HG02884 (cell line): Measurements from ENCODE around the gene SLC9A9.
"Not testable (repeated sequence)": the region's sequence is repeated elsewhere in the genome, so short reads cannot be mapped to it uniquely, and the experiment has no call there.

Source experiments
- ATAC-seq: cut with Tn5 transposase; IDR thresholded peaks from one replicate; pipeline ENCODE4 v1.9.1; 2021; ENCODE audit warnings: mild to moderate bottlenecking, moderate library complexity; ENCODE audit not compliant: unreplicated experiment

Gene SLC9A9

DNA sequence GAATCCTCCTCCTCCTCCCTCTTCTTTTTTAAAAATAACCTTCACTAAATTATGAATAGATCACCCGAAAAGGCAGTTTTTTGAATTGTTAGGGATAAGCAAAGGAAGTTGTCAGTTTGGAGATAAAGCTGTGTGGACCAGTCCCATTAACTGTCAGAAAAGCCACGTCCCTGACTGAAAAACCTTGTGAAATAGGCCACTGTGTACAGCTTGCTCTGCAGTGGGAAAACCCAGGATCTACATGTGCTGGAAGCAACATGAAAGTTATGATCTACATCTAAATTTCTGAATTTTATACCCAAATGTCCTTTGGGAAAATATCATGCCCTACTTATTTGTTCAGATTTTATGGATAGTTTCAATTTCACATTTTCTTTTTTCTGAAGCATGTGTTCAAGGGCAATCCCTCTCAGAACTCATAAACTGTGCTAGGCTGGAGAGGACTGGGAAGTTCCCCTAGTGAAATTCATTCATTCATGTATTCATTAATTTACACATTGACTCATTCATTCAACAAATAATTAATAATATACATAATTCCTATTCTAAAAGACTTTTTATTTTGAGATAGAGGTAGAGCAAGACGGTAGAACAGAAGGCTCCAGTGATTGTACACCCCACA lies 149.5 kb downstream of the SLC9A9 start:
- no peak for ATAC-seq

DNA sequence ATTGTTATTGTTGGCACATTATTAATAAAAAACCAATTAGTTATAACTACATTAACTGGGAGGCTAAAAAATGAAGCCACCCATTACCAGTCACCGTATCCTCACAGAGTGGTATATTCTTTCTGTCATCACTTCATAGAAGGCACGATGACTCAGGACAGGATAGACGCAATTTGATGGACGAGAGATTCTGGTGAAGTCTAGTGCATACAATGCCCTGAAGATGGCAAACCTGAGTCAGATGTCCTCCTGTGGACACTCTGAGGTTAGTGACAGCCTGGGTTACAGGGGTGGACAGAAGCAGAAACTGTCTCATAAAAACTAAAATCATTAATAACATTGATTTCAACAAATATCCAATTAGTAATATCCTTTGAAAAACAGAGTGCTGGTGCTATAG lies 150.3 kb downstream of the SLC9A9 start:
- no peak for ATAC-seq

DNA sequence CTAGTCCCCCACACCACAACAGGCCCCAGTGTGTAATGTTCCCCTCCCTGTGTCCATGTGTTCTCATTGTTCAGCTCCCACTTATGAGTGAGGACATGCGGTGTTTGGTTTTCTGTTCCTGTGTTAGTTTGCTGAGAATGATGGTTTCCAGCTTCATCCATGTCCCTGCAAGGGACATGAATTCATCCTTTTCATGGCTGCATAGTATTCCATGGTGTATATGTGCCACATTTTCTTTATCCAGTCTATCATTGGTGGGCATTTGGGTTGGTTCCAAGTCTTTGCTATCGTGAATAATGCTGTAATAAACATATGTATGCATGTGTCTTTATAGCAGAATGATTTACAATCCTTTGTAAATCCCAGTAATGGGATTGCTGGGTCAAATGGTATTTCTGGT lies 152.9 kb downstream of the SLC9A9 start:
- ATAC-seq = not testable (repeated sequence)

DNA sequence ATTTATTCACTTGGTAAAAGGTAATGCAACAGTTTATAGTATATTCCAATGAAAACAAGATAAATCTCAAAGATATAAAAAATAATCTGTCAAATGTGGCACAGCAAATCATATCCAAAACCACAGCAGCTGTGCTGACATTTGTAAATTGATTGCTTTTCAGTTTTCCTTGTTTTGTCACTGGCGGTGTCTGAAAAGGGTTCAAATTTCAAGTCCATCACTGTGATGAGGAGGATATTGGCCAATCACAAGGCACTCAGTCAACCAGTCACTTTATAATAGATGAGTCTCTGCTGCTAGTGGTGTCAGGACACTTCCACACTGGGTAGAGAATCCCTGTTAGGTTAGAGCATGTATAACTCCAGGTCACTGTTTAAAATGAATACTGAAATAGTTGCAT lies 154.8 kb downstream of the SLC9A9 start:
- ATAC-seq = no peak

DNA sequence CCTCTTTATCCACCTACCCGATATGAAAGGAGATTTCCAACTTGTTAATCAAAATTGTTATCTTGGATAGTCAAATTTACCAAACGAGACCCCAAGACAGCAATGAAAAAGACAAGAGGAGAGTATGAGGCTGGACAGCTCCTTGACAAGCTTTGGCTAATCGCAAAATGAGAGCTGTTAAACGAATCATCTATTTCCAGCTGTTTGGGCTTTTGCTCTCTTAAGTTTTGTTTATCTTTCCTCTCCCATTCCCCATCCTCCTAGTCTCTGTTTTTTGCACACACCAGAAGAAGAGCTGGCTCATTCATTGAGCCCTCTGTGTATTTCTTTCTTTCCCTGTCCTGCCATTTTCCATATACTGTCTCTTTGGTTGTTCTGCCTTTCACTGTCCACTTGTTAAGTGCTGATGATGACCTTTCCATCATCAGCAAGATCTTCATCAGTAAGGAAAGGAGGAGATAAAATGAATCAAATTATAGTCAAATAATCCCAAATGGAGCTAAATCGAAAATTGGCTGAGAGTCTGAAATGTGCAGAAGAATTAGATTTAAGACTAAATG lies 161.6 kb downstream of the SLC9A9 start:
- ATAC-seq = no peak

DNA sequence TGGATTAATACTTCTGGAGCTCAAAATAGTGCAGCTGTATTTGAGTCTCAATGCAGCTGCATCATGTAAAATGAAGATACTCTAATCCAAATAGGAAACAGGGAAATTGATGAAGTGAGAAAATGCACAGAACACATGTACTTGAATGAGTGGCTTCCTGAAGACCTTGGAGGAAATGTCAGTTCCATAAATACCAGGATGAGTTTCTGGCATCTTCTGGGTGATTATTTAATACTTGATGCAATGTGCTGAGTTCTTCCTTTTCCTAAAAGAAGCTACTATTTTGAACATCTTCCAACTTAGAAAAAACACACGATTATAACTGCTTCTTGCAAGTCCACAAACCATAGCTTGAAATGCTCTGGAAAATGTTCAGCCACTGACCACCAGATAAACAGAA lies 162.8 kb downstream of the SLC9A9 start:
- no peak for ATAC-seq

DNA sequence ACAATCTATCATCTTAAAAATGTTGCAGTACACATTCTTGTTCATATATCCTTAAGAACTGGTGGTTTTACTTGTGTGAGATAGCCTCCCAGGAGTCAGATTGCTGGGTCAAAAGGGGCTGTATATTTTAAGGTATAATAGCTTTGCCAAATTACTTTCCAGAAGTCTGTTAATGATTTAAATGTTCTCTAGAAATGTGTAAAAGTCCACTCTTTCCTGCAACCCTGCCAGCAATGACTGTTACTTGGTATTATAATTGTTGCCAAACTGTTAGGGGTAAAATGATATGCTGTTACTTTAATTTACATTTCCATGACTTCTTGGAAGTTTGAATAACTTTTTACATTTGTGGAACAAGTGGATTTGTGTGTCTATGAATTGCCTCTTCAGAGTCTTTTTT lies 170.8 kb downstream of the SLC9A9 start:
- no peak for ATAC-seq

DNA sequence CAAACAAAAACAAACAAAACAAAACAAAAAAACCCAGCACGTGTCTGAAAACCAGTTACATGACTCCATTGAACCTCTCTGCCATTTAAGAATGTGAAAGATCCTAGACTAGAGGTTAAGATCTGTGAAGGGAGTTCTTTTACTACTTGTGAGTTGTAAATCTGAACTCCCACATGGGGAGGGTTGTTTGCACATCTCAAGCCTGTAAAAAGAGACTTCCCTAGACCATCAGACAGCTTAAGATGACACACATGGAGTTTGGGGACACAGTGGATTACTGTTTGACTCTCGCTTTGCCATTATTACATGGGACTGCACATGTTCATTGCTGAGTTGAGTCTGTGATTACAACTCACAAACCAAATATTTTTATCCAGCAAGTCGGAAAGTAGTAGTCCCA lies 171.5 kb downstream of the SLC9A9 start:
- ATAC-seq = no peak

DNA sequence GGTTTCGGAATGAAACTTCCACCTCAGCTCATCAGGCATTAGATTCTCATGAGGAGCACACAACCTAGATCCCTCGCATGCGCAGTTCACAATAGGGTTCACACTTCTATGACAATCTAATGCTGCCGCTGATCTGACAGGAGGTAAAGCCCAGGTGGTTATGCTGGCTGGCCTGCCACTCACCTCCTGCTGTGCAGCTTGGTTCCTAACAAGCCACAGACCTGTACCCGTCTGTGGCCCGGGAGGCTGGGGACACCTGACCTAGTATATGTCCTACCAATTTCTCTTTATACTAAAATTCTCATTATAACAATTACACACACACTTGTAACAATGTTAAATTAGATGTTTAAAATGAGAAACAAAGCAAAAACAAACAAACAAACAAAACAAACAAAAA lies 172.2 kb downstream of the SLC9A9 start:
- no peak for ATAC-seq

DNA sequence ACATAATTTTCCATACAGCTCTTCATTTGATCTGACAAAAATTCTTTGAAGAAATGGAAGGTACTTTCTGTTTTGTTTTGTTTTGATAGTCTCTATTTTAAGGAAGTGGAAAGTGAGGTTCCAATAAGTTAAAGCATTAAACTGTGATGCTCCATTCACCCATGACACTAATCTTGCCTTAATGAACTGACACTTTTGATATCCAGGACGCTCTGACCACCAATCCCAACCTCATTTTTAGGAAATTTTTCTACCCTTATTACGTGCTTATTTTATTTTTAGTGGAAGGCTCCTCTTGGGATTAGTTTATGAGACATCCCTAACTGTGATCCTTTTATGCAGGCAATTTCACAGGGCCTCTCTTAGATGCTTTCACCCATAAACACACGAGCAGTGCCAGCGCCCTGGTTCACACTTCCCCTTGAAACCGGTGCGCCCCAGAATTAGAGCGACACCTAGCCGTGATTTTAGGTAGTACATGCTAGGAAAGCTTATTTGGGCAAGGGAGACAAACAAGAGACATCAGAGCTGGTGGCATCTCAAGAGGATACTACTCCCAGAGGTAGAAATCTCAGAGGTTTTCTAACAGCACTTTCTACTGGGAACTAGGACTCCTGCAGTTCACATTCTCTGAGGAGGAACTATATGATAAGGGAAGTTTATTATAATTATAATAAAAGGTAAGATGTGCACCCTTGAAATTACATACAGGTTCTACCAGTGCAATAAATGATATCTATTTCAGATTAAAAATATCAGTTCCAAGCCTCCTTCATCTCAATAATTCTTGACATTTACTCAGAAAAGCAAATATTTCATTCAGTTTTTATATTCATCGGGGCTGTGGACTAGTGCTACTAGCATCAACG lies 173.9 kb downstream of the SLC9A9 start:
- peak; percentile 49 for ATAC-seq

DNA sequence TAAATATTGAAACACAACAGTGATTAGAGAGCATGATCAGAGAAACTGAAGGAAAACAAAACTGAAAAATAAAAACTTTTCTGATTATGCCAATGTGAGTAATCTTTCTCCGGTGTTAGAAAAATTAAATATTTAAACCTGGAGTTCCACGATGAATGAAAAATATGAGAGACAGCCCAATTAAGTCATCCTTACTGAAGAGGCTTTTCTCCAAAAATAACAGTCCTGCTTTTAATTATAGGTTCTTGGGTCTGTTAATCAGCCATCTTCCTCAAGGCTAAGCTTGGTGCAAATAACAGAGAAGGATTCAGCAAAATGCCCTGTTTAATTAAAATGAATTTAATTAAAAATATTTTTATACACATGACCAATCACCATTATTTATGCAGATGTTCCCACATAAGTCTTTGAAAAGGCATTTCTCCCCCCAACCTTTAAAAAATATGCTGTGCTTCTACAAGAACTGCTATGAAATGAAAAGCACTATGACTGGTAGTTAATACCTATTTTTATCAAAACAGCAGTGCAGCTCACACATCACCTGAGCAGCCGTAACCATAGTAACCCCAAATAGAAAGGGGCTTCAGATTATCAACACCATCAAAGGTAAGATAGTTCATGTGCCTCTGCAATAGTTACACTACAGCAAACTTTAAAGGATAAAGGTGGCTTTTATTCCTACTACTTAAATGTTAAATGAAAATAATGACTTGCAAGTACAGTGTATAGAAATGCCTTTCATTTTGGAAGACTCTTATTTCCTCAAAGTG lies 175.7 kb downstream of the SLC9A9 start:
- no peak for ATAC-seq

DNA sequence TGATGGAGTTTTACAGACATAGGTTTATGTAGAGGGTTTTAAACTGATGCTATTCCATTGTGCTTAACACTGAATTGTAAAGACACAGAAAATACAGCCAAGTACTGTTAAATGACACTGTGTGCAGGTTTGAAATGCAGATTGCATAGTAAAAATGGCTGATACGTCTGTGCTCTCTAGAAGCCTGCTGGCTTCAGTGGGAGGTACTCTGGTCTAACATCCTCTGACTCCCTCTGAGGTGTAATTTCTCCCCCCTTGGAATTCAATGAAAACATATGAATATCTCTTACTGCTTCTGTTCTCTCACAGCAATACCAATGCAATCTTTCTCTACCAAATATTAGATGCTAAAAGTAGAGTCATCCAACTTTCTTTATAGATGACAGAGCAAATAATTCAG lies 176.6 kb downstream of the SLC9A9 start:
- ATAC-seq = no peak

DNA sequence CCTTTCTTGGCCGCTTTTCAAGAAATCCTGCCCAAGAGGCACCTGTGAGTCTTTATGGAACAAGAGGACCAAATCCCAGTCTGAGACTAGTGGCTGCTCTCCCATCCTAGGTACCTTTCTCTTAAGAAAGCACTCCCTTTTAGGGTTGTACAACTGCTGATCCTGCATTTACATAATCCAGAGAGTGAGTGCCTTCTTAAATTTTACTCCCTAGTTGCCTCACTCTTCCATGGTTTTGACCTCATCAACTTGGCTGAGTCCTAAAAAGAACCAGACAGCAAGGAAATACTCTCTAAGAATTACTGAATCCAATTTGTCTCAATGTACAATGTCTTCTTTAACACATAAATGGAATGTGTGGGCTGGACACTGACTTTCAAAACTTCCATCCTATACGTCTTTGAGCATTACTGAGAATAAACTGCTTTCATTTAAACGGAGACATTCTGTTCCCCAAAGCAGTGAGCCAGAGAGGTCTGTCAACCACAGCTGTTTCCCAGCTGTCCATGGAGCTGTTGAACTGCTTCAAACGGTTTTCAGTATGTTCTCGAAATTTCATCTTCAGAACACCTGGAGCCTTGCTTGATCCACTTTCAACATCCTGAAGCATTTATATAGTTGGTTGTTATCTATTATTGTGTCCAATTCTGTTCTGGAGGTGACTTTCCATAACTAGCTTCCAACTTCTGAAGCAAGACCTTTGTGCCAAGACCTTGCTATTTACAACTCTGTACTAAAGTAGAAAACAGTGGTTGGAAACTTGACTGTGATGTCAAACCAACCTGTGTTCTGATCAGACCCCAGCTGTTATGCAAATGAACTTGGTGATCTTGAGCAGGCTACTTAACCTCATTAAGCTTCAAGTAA lies 179.1 kb downstream of the SLC9A9 start:
- ATAC-seq = peak; percentile 84

DNA sequence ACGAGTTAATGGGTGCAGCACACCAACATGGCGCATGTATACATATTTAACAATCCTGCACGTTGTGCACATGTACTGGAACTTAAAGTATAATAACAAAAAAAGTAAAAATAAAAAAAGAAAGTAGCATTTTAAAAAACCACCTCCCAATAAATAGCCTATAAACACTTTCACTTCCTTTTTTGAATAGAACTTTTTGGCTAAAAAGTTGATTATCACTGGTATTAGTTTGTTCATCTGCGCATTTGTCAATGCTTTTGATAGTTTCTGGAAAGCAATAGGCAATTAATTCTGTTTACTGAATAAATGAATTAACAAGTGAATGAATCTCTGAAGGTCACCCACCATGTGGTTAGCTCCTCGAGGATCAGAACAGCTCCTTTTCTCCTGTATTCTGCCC lies 179.9 kb downstream of the SLC9A9 start:
- ATAC-seq = no peak

DNA sequence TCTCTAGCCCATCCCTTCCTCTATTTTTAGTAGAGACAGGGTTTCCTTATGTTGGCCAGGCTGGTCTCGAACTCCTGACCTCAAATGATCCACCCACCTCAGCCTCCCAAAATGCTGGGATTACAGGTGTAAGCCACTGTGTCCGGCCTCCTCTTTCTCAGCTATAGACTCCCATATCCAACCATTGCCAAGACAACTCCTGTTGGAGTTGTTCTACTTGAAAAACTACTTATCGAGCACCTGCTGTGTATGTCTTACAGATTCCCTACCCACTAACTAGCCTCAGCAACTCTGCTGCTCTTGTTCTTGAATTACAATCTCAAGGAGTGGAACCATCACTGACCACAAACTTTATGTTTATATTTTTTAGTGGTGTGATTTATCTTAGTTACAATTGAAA lies 186.6 kb downstream of the SLC9A9 start:
- ATAC-seq = no peak

DNA sequence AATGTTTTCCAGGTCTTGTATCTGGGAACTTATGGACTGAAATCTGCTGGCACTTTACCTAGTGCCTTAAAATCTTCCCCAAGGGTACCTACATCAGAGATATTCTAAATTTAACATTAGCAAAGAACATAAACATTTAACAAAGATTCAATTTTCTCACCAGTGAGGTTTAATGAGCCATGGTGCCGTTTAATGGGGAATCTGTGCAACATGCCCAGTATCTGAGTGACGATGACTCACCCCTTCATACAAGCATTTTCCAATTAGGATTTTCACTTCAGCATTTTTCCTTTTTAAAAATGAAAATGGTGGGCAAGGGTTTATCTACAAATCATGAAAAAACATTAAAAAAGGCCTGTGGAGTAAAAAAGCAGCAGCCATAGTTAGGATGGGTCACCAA lies 189.4 kb downstream of the SLC9A9 start:
- ATAC-seq = no peak

DNA sequence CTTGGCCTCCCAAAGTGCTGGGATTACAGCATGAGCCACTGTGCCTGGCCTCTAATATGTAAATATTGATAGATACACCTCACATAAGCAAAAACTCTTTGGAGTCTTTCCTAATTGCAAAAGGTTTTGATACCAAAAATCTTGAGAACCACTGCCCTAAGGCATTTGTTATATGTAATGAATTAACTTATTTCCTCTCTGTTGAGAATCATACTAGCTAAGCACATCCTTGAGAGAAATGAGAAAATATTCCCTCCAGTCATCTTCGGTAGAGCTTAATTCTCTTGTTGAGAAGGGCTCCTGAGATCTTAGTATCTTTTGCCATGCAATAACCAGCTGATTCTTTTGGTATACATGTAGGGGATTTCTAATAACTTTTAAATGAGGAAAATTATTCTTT lies 190.2 kb downstream of the SLC9A9 start:
- no peak for ATAC-seq

DNA sequence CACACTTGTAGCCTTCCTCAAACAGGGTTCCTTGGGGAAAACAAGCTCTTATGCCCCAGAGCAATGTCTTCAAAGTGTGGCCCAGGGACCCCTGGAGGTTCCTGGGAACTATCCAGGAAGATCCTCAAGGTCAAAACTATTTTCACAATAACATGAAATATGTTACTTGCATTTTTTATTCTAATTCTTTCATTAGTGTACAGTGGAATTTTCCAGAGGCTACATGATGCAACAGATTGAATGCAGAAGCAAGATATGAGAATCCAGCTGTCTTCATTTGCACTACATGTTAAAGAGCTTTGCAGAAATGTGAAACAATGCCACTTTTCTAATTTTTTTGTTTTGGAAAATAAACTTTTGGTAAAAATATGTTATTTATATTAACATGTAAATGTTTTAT lies 190.9 kb downstream of the SLC9A9 start:
- ATAC-seq = no peak

DNA sequence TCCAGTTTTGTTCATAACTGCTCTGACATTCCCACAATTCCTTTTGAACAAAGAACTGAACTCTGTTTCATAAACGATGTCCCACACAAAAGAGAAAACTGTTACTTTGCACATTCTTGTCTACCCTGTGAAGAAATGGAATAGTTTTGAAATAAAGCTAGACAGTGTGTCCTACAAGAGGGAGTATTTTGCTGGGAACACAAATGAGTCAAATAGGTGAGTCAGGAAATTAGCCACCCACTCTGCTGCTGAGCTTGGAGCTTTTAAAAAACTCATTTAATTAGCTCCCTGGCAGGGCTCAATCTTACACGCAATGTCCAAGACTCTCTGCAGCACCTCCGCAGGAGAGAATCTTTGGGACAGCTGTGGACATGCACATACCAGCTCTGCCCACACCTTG lies 193.4 kb downstream of the SLC9A9 start:
- no peak for ATAC-seq

DNA sequence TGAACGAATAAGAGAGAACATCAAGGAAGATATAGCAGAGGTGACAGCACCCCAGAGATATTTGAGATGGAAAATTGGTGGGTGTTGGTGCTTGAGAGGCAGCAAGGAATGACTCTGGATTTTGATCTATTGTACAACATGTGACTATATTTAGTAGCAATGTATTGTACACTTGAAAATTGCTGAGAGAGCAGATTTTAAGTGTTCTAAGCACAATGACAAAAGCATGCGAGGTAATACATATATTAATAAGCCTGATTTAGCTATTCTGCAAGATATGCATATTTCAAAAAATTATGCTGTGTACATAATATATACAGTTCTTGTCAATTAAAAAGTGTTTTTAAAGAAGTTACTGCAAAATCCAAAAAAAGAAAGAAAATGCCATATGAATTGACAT lies 194.3 kb downstream of the SLC9A9 start:
- no peak for ATAC-seq

DNA sequence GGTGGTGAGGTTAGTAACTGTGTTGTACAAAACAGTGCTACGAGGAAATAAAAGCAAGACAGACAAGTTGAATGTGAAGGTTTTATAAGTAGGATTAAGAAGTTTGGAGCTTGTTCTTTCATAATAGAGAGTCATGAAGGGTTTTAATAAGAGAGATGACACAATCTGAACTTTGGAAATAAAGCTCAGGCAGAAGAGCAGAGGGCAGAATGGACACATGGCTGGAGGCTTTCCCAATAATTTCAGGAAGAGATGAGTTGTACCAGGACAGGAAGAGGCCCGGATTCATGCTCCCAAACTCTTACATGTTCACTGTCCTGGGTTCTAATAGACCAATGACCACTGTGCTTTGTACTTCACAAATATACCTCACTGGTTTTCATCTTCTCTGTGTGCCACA lies 194.8 kb downstream of the SLC9A9 start:
- ATAC-seq = no peak
